GM13977 (cell line): ENCODE measurements around the gene MAP7D2.

Experiments
- DNase-seq: peaks from one replicate; pipeline ENCODE4 v3.0.0; 2012; ENCODE audit warnings: low spot score
- CTCF ChIP-seq: IDR thresholded peaks from 2 replicates; pipeline ENCODE4 v1.5.1; 2012; ENCODE audit warnings: mild to moderate bottlenecking, control low read depth; ENCODE audit not compliant: insufficient read depth; ENCODE audit errors: extremely low read depth, missing control alignments
- in situ Hi-C: fragments of 300-500 bp; cut with MboI; formaldehyde crosslinking; loops from one replicate; pipeline ENCODE4 v1.12.0; 2022; ENCODE audit warnings: low sequenced_read_pairs, low pct_unique_long_range_greater_than_20kb, mixed read lengths, inconsistent platforms; ENCODE audit not compliant: unreplicated experiment

MAP7D2 gene

DNA sequence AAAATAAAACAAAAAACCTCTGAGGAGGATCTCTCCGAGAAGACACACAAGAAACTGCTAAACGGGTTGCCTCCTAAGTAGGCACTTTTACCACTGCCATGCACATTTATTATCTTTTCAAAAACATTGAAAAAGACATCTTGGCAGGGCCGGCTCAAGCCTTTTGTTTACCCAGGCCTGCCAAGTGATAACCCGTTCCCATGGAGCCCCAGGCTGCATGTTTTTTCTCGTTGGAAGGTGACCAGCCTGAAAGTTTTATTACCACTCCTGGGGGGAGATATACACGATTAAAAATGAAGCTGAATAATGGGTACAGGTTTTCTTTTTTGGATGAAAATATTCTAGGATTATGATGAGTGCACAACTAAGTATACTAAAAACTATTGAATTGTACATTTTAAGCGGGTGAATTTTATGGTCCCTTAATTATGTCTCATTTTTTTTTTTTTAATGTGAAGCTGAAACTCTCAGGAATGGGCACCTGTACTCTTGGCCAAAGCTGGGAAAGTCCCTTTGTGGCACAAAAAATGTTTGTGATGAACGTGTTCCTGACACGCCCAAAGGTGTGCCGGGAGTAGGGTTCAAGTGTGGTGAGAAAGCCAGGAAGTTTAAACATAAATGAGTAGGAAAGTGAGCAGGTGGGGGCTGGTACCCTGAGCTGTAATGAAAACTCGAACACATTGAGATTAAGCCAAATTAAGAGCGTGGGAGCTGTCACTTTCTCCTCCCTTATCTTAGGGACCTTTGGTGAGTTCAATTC is 1.5 kb upstream of the MAP7D2 start:
- no peak for TF ChIP-seq CTCF
- in situ Hi-C loops, result no loop called here
- DNase-seq, result no peak

DNA sequence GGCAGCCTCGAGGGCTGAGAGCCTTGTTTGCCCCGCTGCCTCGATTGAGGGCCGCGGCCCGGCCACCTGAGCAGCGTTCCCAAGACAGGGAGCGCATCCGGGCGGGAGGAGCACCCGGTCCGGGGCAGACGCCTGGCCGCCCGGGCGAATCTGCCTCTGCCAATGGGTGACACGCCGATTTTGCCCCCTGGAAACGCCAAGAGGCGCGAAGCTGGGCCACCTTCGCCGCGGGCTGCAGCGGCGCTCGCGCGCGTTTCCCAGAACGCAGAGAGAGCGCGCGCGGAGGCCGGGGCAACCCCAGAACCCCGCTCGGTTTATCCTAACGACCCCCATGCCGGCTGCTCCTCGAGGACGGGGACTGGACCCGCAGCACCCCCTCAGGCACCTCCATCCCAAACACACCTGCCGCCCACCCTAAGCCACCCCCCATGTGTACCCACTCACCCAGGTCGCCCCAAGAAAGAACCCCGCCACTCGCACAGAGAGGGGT is 575 bp downstream of the MAP7D2 start:
- DNase-seq, result no peak
- in situ Hi-C loops, result no loop called here
- no peak for TF ChIP-seq CTCF

- DNase-seq, result no peak
- in situ Hi-C loops, result no loop called here
- no peak for TF ChIP-seq CTCF
Measured at GRCh38 chrX:20112022-20112774, 4.5 kb downstream of the MAP7D2 start.

DNA sequence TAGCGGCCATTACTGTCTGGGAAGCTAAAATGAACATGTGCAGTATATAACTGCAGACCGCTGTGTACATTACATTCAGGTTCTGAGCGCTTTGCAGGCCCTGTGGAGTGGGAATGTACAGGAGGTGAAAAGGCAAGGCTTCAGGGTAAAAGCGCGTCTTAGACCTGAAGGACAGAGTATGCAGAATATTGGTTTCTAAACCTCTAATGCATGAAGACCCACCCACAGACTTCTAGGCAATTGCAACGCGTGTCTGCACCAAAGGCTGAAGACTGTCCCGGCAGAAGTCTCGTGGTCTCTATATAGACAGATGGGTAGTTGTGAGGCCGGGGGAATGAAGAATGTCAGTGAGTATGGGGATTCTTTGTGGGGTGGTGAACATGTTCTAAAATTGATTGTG is 5.4 kb downstream of the MAP7D2 start:
- in situ Hi-C loops, result no loop called here
- no peak for TF ChIP-seq CTCF
- DNase-seq, result no peak

DNA sequence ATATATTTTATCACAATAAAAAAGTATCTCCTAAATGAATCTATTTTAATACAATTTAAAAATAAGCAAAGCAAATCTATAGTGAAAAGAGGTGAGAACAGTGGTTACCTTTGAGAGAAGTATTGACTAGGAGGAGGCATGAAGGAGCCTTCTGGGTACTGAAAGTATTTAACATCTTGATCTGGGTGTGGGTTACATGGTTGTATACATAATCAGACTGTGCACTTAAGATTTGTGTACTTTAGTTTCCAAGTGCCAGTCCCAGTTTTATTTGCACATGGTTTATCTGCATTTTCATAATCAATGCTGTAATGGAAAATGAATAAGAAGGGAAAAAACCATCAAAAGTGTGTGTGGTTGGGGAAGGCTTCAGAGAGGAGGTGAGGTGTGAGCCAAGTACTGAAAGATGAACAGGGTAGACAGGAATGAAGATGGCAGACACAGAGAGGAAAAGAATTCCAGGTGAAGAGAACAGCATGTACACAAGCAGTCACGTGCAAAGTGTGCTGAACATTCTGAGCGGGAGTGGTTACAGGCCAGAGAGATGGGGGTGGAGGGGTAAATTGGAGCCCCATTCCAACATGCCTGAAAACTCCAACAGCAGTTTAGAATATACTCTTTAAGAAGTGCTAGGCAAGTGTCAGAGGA is 14.6 kb downstream of the MAP7D2 start:
- DNase-seq, result no peak
- TF ChIP-seq CTCF, result no peak
- in situ Hi-C loops, result no loop called here

- in situ Hi-C loops, result no loop called here
- no peak for DNase-seq
- no peak for TF ChIP-seq CTCF
Measured at GRCh38 chrX:20091499-20091898, 25.2 kb downstream of the MAP7D2 start.
